CD4-positive, CD25-positive, alpha-beta regulatory T cell (primary cell): ENCODE measurements around the gene WDR37. TPM values are rescaled to one million over a fixed set of nuclear protein-coding genes. Genes with fewer than 3 reads are reported as not detected.

Source experiments
- polyA plus RNA-seq, 4 donors: library from polyadenylated mRNA; unstranded; fragments of 300-500 nt; fragmentation: Illumina TruSeq; gene quantifications; one replicate each; pipeline ENCODE4 v1.2.3, GENCODE V29; 2021
- total RNA-seq: library from RNA; stranded (reverse); gene quantifications from one replicate; pipeline ENCODE4 v1.2.3, GENCODE V29; 2022

Gene WDR37
- total and polyA plus RNA-seq, 5 donors from 2014 or later: 10.6 to 31.6 (median 12.8) TPM

Other genes with a start within 250 kb of the WDR37 start
- 82.0 TPM for gene LARP4B, start 124.7 kb upstream of the WDR37 start, total RNA-seq
- gene LARP4B, start 124.7 kb upstream of the WDR37 start, polyA plus RNA-seq: 10 to 100 TPM; 20.5 to 32.1 (median 27.3) TPM
- gene GTPBP4, start 68.0 kb upstream of the WDR37 start, total RNA-seq: 50.7 TPM
- gene GTPBP4, start 68.0 kb upstream of the WDR37 start, polyA plus RNA-seq: 10 to 100 TPM; 15.9 to 30.4 (median 19.7) TPM
- gene IDI2, start 30.5 kb upstream of the WDR37 start, total RNA-seq: not detected
- gene IDI2, start 30.5 kb upstream of the WDR37 start, polyA plus RNA-seq: not detected
- gene IDI1, start 7.3 kb upstream of the WDR37 start, total RNA-seq: 179 TPM
- 10 to 100 TPM; 47.0 to 58.6 (median 49.9) TPM for gene IDI1, start 7.3 kb upstream of the WDR37 start, polyA plus RNA-seq